H1 (cell line): ENCODE measurements around the gene PTPMT1. TPM values are rescaled to one million over a fixed set of nuclear protein-coding genes. Genes with fewer than 3 reads are reported as not detected.

Experiments used
- CTCF ChIA-PET: fragments of 300-600 bp; sonication (Branson Sonifier 250); formaldehyde crosslinking; loops from one replicate; lab custom pipeline; 2021; ENCODE audit not compliant: partially characterized antibody; lab: Charles Lee
- POLR2A ChIA-PET: fragments of 300-600 bp; sonication (Branson Sonifier 250); formaldehyde crosslinking; loops from one replicate; lab custom pipeline; 2021; ENCODE audit warnings: inconsistent platforms; ENCODE audit not compliant: partially characterized antibody; lab: Charles Lee
- DNase-seq, 2 experiments: peaks; one replicate each; pipeline versions ENCODE4 v3.0.0 to v3.0.0-alpha.2; 2010 to 2022; ENCODE audit warnings: low spot score in 2 of 2, low read depth in 1 of 2, mixed read lengths in 1 of 2
- FAIRE-seq: peaks from 2 replicates; lab custom pipeline; 2011; peaks lifted over from hg19 to GRCh38; lab: Jason Lieb, UNC
- H2AFZ ChIP-seq: 2 replicates; pipeline ENCODE4 v1.8.1; 2012; ENCODE audit warnings: low read length, inconsistent platforms
- H2AK5ac ChIP-seq: 2 replicates; pipeline ENCODE4 v1.6.1; 2013; ENCODE audit warnings: low read depth, low read length
- H2BK120ac ChIP-seq: replicated peaks from 2 replicates; pipeline ENCODE3; 2013; ENCODE audit warnings: low read depth, low read length, inconsistent platforms
- H2BK12ac ChIP-seq: 2 replicates; pipeline ENCODE4 v1.6.1; 2013; ENCODE audit warnings: low read depth, low read length
- H2BK15ac ChIP-seq: 2 replicates; pipeline ENCODE4 v1.6.1; 2013; ENCODE audit warnings: low read length
- H2BK20ac ChIP-seq: 2 replicates; pipeline ENCODE4 v1.6.1; 2013; ENCODE audit warnings: low read length
- H2BK5ac ChIP-seq: 2 replicates; pipeline ENCODE4 v1.6.1; 2013; ENCODE audit warnings: low read depth, low read length
- H3K14ac ChIP-seq: 2 replicates; pipeline ENCODE4 v1.6.1; 2013; ENCODE audit warnings: inconsistent platforms; ENCODE audit not compliant: insufficient read length
- H3K18ac ChIP-seq: 2 replicates; pipeline ENCODE4 v1.6.1; 2013; ENCODE audit warnings: low read length; ENCODE audit errors: extremely low read depth
- H3K23ac ChIP-seq: 2 replicates; pipeline ENCODE4 v1.6.1; 2013; ENCODE audit warnings: inconsistent platforms; ENCODE audit not compliant: insufficient read length
- H3K23me2 ChIP-seq: 2 replicates; pipeline ENCODE4 v1.6.1; 2013; ENCODE audit warnings: low read depth, low read length
- H3K27ac ChIP-seq: 2 replicates; pipeline ENCODE4 v1.6.1; 2011; ENCODE audit warnings: low read depth, low read length, inconsistent platforms
- H3K27me3 ChIP-seq, 4 experiments: replicated peaks in 1 of 4; 1 replicate in 1 of 4; 2 replicates in 3 of 4; pipeline versions ENCODE4 v1.6.1 to v1.8.1; 2011 to 2013; ENCODE audit warnings: low read length in 3 of 4, mild to moderate bottlenecking in 3 of 4, inconsistent platforms in 2 of 4, mixed read lengths in 2 of 4, moderate library complexity in 1 of 4; ENCODE audit not compliant: control insufficient read depth in 3 of 4, insufficient read depth in 3 of 4; ENCODE audit errors: extremely low read depth in 1 of 4
- H3K36me3 ChIP-seq, 4 experiments: 2 replicates each; pipeline versions ENCODE4 v1.6.1 to v1.8.1; 2011 to 2013; ENCODE audit warnings: mild to moderate bottlenecking in 4 of 4, low read length in 3 of 4, moderate library complexity in 2 of 4, control low read depth in 1 of 4, inconsistent platforms in 1 of 4; ENCODE audit not compliant: insufficient read depth in 4 of 4, control insufficient read depth in 2 of 4
- H3K4ac ChIP-seq: replicated peaks from 2 replicates; pipeline ENCODE3; 2013; ENCODE audit warnings: low read length, low read depth, mixed read lengths, inconsistent platforms; ENCODE audit not compliant: insufficient read length
- H3K4me1 ChIP-seq, 4 experiments: replicated peaks in 1 of 4; 1 replicate in 1 of 4; 2 replicates in 3 of 4; pipeline versions ENCODE4 v1.6.1 to v1.8.1; 2011 to 2013; ENCODE audit warnings: low read length in 3 of 4, inconsistent platforms in 2 of 4, mixed read lengths in 1 of 4; ENCODE audit not compliant: insufficient read depth in 4 of 4, control insufficient read depth in 3 of 4
- H3K4me2 ChIP-seq, 2 experiments: 2 replicates each; pipeline versions ENCODE4 v1.6.1 to v1.8.1; 2011 to 2013; ENCODE audit warnings: low read depth in 2 of 2, low read length in 2 of 2, control low read depth in 1 of 2, inconsistent platforms in 1 of 2, mild to moderate bottlenecking in 1 of 2; ENCODE audit not compliant: insufficient read depth in 1 of 2
- H3K4me3 ChIP-seq, 4 experiments: fragments of 200-600, 300-600 bp in 1 of 4; sonication (generic), shearing (Covaris generic), sonication (Bioruptor Twin) in 1 of 4; 2 replicates each; pipeline versions ENCODE4 v1.5.1 to v1.8.1; 2011 to 2016; ENCODE audit warnings: low read length in 4 of 4, low read depth in 3 of 4, control low read depth in 2 of 4, inconsistent platforms in 2 of 4, mild to moderate bottlenecking in 2 of 4, mixed read lengths in 1 of 4, moderate library complexity in 1 of 4; ENCODE audit not compliant: insufficient read depth in 2 of 4; ENCODE audit errors: extremely low read depth in 1 of 4
- H3K56ac ChIP-seq: replicated peaks from 2 replicates; pipeline ENCODE3; 2013; ENCODE audit warnings: low read depth, mild to moderate bottlenecking, mixed read lengths, low read length, inconsistent platforms; ENCODE audit not compliant: insufficient read length
- H3K79me1 ChIP-seq: 2 replicates; pipeline ENCODE4 v1.6.1; 2013; ENCODE audit warnings: low read depth, low read length, control low read depth
- H3K79me2 ChIP-seq, 2 experiments: 2 replicates each; pipeline versions ENCODE4 v1.6.1 to v1.8.1; 2012 to 2013; ENCODE audit warnings: low read length in 2 of 2, mild to moderate bottlenecking in 2 of 2, inconsistent platforms in 1 of 2; ENCODE audit not compliant: insufficient read depth in 2 of 2, control insufficient read depth in 1 of 2
- H3K9ac ChIP-seq, 4 experiments: replicated peaks in 1 of 4; 1 replicate in 1 of 4; 2 replicates in 3 of 4; pipeline versions ENCODE4 v1.6.1 to v1.8.1; 2011 to 2013; ENCODE audit warnings: low read depth in 3 of 4, low read length in 3 of 4, control low read depth in 2 of 4, mild to moderate bottlenecking in 2 of 4, moderate library complexity in 2 of 4, inconsistent platforms in 1 of 4; ENCODE audit errors: extremely low read depth in 1 of 4
- H3K9me3 ChIP-seq, 2 experiments: 2 replicates each; pipeline versions ENCODE4 v1.6.1 to v1.8.1; 2012 to 2013; ENCODE audit warnings: mild to moderate bottlenecking in 2 of 2, moderate library complexity in 2 of 2, control low read depth in 1 of 2, inconsistent platforms in 1 of 2, low read depth in 1 of 2, low read length in 1 of 2, mixed read lengths in 1 of 2; ENCODE audit not compliant: insufficient read depth in 2 of 2
- H4K20me1 ChIP-seq, 2 experiments: replicated peaks in 1 of 2; 2 replicates each; pipeline versions ENCODE3 to v1.8.1; 2011 to 2013; ENCODE audit warnings: inconsistent platforms in 2 of 2, low read length in 2 of 2, mild to moderate bottlenecking in 1 of 2; ENCODE audit not compliant: insufficient read depth in 2 of 2, control insufficient read depth in 1 of 2
- H4K5ac ChIP-seq: 2 replicates; pipeline ENCODE4 v1.6.1; 2013; ENCODE audit warnings: low read length, low read depth, mixed read lengths, inconsistent platforms; ENCODE audit not compliant: insufficient read length
- H4K8ac ChIP-seq: 2 replicates; pipeline ENCODE4 v1.8.0; 2013; ENCODE audit warnings: mild to moderate bottlenecking, moderate library complexity, low read length, inconsistent platforms; ENCODE audit not compliant: insufficient read depth; ENCODE audit errors: extremely low read depth
- H4K91ac ChIP-seq: replicated peaks from 2 replicates; pipeline ENCODE3; 2013; ENCODE audit warnings: low read length, mixed read lengths, inconsistent platforms; ENCODE audit not compliant: insufficient read length
- CHD2 ChIP-seq: IDR thresholded peaks from 2 replicates; pipeline ENCODE4 v1.6.1; 2012; ENCODE audit warnings: low read length, improper control_type of control experiment
- EGR1 ChIP-seq: IDR thresholded peaks from 2 replicates; pipeline ENCODE4 v1.6.1; 2011; ENCODE audit warnings: low read depth, low read length, borderline replicate concordance
- EZH2 ChIP-seq: fragments of 200-600 bp; sonication (generic); IDR thresholded peaks from 2 replicates; pipeline ENCODE4 v1.7.1; 2012; ENCODE audit warnings: low read depth, mild to moderate bottlenecking, moderate library complexity, low read length, inconsistent platforms; ENCODE audit not compliant: severe bottlenecking
- GABPA ChIP-seq: IDR thresholded peaks from 2 replicates; pipeline ENCODE4 v1.6.1; 2011; ENCODE audit warnings: mild to moderate bottlenecking, low read length, moderate library complexity, borderline replicate concordance; ENCODE audit not compliant: insufficient read depth
- GTF2F1 ChIP-seq: IDR thresholded peaks from 2 replicates; pipeline ENCODE4 v1.6.1; 2012; ENCODE audit warnings: low read depth, low read length, improper control_type of control experiment, borderline replicate concordance
- JUN ChIP-seq: IDR thresholded peaks from 2 replicates; pipeline ENCODE4 v1.6.1; 2011; ENCODE audit warnings: low read depth, mild to moderate bottlenecking, improper control_type of control experiment, low read length
- KDM1A ChIP-seq: fragments of 200-600, 300-600 bp; sonication (generic); IDR thresholded peaks from 2 replicates; pipeline ENCODE4 v1.7.1; 2016; ENCODE audit warnings: mild to moderate bottlenecking, low read length, borderline replicate concordance
- NRF1 ChIP-seq: IDR thresholded peaks from 2 replicates; pipeline ENCODE4 v1.6.1; 2011; ENCODE audit warnings: mild to moderate bottlenecking, low read depth, low read length, improper control_type of control experiment
- PHF8 ChIP-seq: fragments of 200-600 bp; sonication (generic); conservative IDR thresholded peaks from 2 replicates; pipeline ENCODE4 v1.7.1; 2012; ENCODE audit warnings: low read depth, mild to moderate bottlenecking, inconsistent platforms, low read length, moderate library complexity
- RBBP5 ChIP-seq: IDR thresholded peaks from 2 replicates; pipeline ENCODE4 v1.7.1; 2012; ENCODE audit warnings: low read depth, mild to moderate bottlenecking, inconsistent platforms, low read length, moderate library complexity, borderline replicate concordance
- RXRA ChIP-seq: IDR thresholded peaks from 2 replicates; pipeline ENCODE4 v1.6.1; 2011; ENCODE audit warnings: low read depth, mild to moderate bottlenecking, low read length, moderate library complexity; ENCODE audit not compliant: insufficient read depth
- SIN3A ChIP-seq, 2 experiments: IDR thresholded peaks in 1 of 2; conservative IDR thresholded peaks in 1 of 2; 2 replicates each; pipeline ENCODE4 v1.6.1; 2011 to 2012; ENCODE audit warnings: low read length in 2 of 2, improper control_type of control experiment in 1 of 2, low read depth in 1 of 2, mild to moderate bottlenecking in 1 of 2
- SP2 ChIP-seq: IDR thresholded peaks from 2 replicates; pipeline ENCODE4 v1.6.1; 2012; ENCODE audit warnings: mild to moderate bottlenecking, low read length, inconsistent platforms
- SRF ChIP-seq: IDR thresholded peaks from 2 replicates; pipeline ENCODE4 v1.6.1; 2011; ENCODE audit warnings: mild to moderate bottlenecking, low read depth, low read length, moderate library complexity
- WGBS, 2 experiments: shearing (Covaris generic) in 1 of 2; methylation state at CpG; one replicate each; pipeline versions ENCODE4 v1.1.6 to v1.1.7; 2013 to 2015; ENCODE audit warnings: low lambda C conversion rate in 2 of 2, mixed read lengths in 2 of 2, inconsistent platforms in 1 of 2, low coverage in 1 of 2, missing lambda C conversion rate in 1 of 2; ENCODE audit not compliant: insufficient replicate concordance in 2 of 2, insufficient coverage in 1 of 2, insufficient read length in 1 of 2; ENCODE audit errors: extremely low coverage in 1 of 2, missing lambda C conversion rate in 1 of 2; 5-methylcytosine and 5-hydroxymethylcytosine counted together
- polyA plus RNA-seq, 7 experiments: library from polyadenylated mRNA; depleted of rRNA in 3 of 7; stranded (reverse) in 5 of 7; unstranded in 2 of 7; fragments of >200 nt in 5 of 7; fragments of 200-250 nt in 2 of 7; gene quantifications; 1 replicate in 5 of 7; 2 replicates in 1 of 7; 4 replicates in 1 of 7; pipeline versions ENCODE4 v1.2.1 to v1.2.3, GENCODE V29; 2011 to 2013; ENCODE audit warnings: missing spikeins in 2 of 7, mixed read lengths in 2 of 7
- total RNA-seq: library from RNA; stranded (reverse); fragmentation: NEBNext Ultra II Directional; extraction: Animal tissue kit (Norgen Biotek cat#: 25700); gene quantifications from 2 replicates; pipeline ENCODE4 v1.2.1, GENCODE V29; 2021

Gene PTPMT1
- total and polyA plus RNA-seq, 2 of the 8 experiments (the other 6 are each of a cell fraction or from before 2014, with no cell fraction given): 44.8 to 105 TPM

DNA sequence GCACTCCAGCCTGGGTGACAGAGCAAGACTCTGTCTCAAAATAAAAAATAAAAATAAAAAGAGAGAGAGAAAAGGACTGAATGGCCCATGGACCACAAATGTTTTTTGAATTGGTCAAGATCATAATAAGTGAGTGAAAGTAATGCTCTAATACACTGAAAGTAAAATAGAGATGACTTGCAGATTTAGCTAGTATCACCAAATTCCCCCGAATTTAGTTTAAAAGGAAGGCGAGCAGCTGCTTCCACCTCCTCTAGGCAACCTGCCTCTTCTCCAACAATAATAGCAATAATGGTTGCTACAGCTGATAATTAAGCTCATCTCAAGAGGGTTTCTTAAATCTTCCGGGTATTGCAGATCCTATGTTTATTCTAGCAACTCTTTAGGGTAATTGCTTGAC lies 49.2 kb upstream of the PTPMT1 start:
- Histone ChIP-seq H3K79me1 (peaks cover 11% of the 10 kb centered on the region), H3K9me3 (no peaks in the 10 kb centered on the region), H4K20me1 (peaks cover 22 to 25% of the 10 kb centered on the region in 2 experiments), H3K14ac (no peak overlapping the region), H2BK120ac (no peak overlapping the region), H3K4ac (no peak overlapping the region), H3K23ac (no peak overlapping the region), H3K56ac (no peak overlapping the region), H2BK15ac (no peak overlapping the region), H3K9ac (no peak overlapping the region), H3K4me3 (no peak overlapping the region), H3K23me2 (peaks cover 2% of the 10 kb centered on the region; the same call in 1 of the 2 replicates), H4K8ac (no peak overlapping the region), H4K91ac (no peak overlapping the region), H3K79me2 (peaks cover 33 to 96% of the 10 kb centered on the region in 2 experiments), H4K5ac (no peak overlapping the region), H2BK5ac (no peak overlapping the region), H3K27me3 (no peaks in the 10 kb centered on the region), H2AK5ac (no peak overlapping the region), H2BK12ac (no peak overlapping the region), H3K4me1 (peaks cover 2 to 13% (median 11%) of the 10 kb centered on the region in 4 experiments; a peak in 6 of 7 replicates), H3K36me3 (no peaks in the 10 kb centered on the region; a peak in 1 of 8 replicates), H3K4me2 (no peak overlapping the region; a peak in 1 of 4 replicates), H2AFZ (no peak overlapping the region), H2BK20ac (no peak overlapping the region), H3K27ac (no peak overlapping the region), H3K18ac (no peak overlapping the region)
- POLR2A ChIA-PET: interaction anchor here (1.4 to 4.1 kb wide), 4 partner anchors 9 to 48 kb away, joined by 4 to 19 read pairs (median 4); partner anchors contain the start of gene CELF1
- CTCF ChIA-PET: interaction anchor here (1.1 to 1.5 kb wide), 3 partner anchors 24 to 36 kb away, joined by 3 to 4 read pairs (median 3); partner anchors contain the start of gene CELF1
- FAIRE-seq: no peak
- TF ChIP-seq JUN (no peak), NRF1 (no peak), GTF2F1 (no peak), EZH2 (no peak), SRF (no peak), PHF8 (no peak), EGR1 (no peak), KDM1A (no peak), GABPA (no peak), RXRA (no peak), RBBP5 (no peak), SP2 (no peak), SIN3A (conservative IDR thresholded peaks at IDR 0.05 in 1 of 2, IDR thresholded peaks at IDR 0.05 in 1 of 2; ENCODE audit: low read depth in 1 of 2, low read length in 2 of 2) (no peak), CHD2 (no peak)
- WGBS, 2 experiments: 92% methylated on average over 3 of the region's 3 CpGs; no CpG with 5 or more reads in 1 of the 2 experiments
- DNase-seq: no peak
